Esophagus squamous epithelium (tissue), 4 donors: ENCODE measurements around the gene RCAN3.

Source experiments
- CTCF ChIP-seq, 6 experiments: fragments of 450-650 bp in 4 of 6; fragments of 200-600 bp in 2 of 6; sonication (generic) in 2 of 6; IDR thresholded peaks; one replicate each; pipeline ENCODE4 v1.5.1; 2016 to 2019; ENCODE audit warnings: antibody characterized with exemption in 6 of 6, mild to moderate bottlenecking in 4 of 6, moderate library complexity in 4 of 6
- POLR2A ChIP-seq, 4 donors: fragments of 450-650 bp; IDR thresholded peaks; one replicate each; pipeline ENCODE4 v1.6.1; 2017; ENCODE audit warnings: antibody characterized with exemption in 4 of 4, mild to moderate bottlenecking in 4 of 4, moderate library complexity in 3 of 4

DNA sequence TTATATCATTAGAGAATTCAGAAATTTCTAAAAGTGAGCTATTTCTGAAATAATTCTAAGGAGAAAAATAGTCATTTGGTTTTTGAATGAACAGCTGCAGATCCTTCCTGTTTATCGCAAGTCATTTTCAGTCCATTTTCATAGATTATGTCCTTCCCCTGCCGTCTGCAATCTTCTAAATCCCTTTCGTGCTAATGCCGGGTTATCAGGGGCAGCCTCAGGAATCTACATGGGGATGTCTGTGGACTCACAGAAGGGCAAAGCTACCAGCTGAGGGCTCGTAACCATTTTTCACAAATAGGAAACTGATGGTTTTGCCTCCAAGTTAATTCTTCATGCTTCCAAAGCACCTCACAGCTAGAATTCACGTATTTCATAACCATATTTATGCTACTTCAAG, 23.0 kb downstream of the RCAN3 start:
- no peak for TF ChIP-seq CTCF (IDR thresholded peaks at IDR 0.05)
- TF ChIP-seq POLR2A (IDR thresholded peaks at IDR 0.05) = no peak
